HG03060 (cell line): ENCODE measurements around the gene IP6K1.
"Not testable (repeated sequence)": the region's sequence is repeated elsewhere in the genome, so short reads cannot be mapped to it uniquely, and the experiment has no call there.

ENCODE experiments used
- ATAC-seq: cut with Tn5 transposase; IDR thresholded peaks from one replicate; pipeline ENCODE4 v1.9.1; 2021; ENCODE audit warnings: low read depth, moderate number of reproducible peaks; ENCODE audit not compliant: unreplicated experiment

IP6K1 gene

DNA sequence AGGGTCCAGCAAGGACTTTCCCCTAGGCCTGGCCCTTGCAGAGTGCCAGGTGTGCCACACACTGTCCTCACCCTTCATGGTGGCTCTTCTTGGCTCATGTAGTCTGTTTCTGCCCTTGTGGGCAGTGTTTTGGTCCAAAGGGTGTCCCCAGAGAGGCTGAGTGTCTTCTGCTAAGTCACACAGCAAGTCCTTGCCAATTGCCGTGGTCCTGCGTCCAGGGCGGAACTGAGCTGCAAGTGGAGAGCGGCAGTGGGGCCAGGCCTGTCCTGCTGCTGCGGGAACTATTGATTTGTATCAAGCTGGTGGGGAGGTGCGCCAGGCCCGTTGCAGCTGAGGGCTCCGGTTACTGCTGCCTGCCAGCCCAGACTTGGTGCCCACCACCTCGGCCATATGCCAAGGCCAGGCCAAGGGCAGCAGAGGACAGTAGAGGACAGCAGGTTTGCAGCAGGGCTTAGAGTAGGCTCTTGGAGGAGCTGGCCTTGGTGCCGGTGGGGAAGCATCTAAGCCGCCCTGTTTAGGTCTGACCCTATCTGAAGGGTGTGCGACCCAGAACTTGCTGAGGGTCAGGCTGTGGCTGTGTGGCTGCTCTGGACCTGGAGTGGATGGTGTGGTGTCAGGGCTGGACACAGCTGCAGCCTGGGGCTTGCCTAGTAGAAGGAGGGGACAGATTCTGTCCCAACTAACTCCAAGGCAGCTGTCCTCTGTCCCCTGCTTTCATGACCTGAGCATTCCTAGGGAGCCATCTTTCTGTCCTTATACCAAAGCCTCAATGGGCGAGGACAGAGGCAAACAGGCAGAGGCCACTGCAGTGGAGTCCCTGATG, 71.4 kb downstream of the IP6K1 start:
- no peak for ATAC-seq

DNA sequence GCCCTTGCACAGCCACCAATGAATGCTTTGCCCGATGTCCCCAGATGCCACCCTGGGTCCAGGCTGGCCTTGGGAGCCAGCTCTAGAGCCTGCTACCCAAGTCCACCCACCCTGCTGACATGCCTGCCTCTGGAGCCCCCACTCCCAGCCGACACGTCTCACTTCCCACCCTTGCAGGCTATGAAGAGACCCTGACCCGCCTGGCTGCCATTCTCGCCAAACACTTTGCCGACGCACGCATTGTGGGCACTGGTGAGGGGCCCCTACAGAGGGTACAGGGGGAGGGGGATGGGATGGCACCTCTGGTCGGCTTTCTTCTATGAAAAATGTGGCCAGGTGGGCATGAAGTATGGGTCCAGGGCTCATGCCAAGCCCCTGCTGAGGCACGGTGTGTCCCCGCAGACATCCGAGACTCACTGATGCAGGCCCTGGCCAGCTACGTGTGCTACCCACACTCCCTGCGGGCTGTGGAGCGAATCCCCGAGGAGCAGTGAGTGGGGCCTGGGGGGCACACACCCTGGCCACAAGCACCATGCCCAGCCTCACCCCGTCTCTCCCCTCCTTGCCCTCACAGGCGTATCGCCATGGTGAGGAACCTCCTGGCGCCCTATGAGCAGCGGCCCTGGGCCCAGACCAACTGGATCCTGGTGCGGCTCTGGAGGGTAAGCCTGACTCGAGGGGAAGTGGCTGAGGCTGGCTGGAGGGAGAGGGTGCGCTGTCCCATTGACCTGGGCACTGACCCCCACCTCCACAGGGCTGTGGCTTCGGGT, 72.8 kb downstream of the IP6K1 start:
- no peak for ATAC-seq

DNA sequence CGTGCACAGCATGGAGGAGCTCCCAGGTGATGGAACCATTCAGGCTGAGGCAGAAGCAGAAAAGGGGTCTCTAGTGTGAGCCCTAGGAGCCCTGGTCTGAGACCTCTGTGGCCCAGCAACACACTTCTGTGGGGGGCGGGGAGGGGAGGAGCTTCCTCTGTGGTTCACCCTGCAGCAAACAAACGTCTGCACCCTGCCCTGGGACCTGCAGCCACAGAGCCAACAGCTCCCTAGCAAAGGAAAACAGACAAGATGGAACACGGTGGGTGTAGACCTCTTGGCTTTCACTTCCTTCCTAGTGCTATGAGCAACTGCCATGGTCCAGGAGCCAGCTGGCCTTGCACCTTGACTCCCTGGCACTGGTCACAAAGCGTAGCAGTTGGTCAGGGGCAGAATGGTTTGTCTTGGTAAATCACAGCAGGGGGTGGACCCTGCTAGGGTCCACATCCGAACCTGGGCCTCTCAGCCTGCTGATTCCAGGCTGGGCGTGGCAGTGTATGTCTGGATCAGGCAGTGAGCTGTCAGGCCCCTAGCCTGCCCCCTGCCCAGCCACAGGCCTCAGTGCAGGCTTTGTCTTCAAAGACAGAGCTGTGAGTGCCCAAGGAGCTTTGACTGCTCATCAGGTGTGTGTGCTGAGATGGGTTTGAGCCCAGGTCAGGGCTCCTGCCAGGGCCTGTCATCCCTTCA, 73.6 kb downstream of the IP6K1 start:
- no peak for ATAC-seq

DNA sequence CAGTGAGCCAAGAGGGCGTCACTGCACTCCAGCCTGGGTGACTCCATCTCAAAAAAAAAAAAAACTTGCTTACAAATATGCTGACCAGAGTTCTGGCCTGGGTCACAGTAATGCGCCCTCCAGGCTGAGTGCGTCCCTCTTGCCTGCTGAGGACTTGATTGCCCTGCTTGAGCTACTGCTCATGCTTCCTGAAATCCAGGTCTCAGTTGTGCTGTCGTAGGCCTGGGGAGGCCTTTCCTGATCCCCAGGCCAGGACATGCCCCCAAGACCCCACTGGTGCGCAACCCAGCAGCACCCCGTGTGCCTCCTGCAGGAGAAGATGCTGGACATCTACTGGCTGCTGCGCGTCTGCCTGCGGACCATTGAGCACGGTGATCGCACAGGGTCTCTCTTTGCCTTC, 74.2 kb downstream of the IP6K1 start:
- no peak for ATAC-seq

DNA sequence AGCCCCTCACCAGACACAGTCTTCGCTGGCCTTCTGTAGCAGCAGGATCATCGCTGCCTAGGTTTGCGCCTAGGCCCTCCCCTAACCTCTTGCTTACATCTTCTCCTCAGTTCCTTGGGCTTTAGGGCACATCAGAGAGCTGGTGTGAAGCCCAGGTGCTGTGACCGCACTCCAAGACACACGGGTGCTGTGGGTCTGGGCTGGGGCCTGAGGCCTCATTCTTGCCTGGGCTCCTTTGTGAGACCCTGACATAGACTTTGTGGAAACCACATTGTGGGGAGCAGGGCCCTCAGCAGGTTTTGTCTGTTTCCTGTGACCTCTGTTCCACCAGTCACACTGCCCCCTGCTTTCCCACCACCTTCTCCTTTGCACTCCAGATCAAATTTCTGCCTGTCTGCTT, 74.9 kb downstream of the IP6K1 start:
- no peak for ATAC-seq

DNA sequence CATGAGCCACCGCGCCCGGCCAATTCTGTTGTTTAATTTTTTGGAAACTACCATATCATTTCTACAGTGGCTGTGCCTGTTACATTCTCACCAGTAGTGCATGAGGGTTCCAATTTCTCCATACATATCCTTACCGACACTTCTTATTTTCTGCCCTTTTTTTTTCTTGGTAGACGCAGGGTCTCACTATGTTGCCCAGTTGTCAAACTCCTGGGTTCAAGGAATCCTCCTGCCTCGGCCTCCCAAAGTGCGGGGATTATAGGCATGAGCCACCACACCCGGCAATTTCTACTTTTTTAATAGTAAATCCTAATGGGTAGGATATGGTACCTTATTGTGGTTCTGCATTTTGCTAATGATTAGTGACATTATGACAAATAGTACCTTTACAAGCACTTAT, 76.5 kb downstream of the IP6K1 start:
- no peak for ATAC-seq

DNA sequence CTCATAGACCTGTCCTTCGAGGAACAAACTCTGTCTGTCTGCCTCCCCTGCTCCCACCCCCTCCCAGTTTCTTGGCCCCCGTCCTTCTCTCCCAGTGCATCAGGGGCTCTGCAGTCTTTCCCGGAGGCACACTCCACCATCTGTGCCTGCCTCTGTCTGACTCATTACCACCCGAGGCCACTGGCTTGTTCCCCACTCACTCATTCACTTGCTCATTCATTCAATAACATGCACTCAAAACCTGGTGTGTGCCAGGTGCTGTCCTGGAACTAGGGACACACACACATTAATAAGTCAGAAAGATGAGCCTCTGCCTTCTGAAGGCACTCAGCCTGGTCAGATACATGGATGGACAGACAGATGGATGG, 79.2 kb downstream of the IP6K1 start:
- no peak for ATAC-seq

DNA sequence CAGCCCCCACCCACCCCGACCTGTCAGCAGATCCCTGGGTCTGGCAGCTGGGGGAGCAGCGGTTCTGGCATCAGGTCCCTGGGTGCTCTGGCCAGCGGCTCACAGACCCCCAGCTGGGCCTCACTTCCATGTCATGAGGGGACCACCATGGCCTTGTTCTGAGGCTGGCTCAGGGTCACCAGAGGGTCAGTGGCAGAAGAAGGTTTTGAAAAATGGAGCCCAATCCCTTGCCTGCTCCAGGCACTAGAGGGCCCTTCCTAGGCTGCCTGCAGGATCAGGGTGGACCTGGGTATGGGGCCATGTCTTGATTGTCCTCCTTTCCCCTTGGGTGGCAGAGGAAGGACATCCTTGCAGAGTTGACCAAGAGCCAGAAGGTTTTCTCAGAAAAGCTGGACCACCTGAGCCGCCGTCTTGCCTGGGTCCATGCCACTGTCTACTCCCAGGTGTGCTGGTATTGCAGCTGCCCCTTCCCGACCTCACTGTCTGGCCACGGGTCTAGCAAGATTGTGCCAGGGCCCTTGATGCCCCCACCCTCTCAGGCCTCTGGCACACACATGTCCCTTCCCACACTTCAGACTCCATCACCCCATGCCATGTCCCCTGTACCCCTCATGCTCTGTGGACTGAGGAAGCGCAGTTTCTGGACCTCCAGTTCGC, 79.8 kb downstream of the IP6K1 start:
- no peak for ATAC-seq

DNA sequence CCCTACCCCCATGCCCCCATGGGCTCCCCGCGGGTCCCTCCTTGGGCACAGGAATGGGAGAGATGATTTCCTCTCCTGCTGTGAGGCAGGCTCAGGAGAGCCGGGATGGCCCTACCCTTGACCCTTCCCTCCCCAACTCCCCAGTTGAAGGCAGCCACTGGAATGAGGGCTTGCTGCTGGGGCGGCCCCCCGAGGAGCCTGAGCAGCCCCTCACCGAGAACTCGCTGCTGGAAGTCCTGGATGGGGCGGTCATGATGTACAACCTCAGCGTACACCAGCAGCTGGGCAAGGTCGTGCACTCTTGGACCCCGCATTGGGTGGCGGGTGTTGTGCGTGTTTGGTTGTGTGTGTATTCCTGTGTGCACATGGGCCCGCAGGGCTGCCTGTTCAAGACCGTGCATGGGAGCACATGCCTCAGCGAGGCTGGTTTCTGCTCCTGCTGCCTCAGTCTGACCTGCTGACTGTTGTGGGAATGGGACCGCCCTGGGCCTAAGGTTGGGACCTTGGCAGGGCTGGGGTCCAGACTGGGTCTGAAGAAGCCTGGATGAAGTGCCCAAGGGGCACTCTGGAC, 80.9 kb downstream of the IP6K1 start:
- no peak for ATAC-seq

DNA sequence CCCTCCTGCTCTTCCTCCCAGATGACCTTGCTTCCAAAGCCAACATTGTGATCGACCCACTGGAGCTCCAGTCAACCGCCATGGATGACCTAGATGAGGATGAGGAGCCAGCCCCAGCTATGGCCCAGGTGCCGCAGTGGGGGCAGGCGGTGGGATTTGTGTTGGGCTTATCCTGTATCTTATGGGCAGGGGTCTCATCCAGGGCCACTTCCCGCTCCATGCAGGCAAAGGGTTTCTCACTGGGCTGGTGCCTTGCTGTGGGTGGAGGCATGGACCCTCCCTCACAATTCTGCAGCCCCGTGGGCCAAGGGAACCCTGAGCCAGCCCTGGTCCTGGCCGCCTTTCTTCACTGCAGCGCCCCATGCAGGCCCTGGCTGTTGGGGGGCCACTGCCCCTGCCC, 81.7 kb downstream of the IP6K1 start:
- no peak for ATAC-seq

GRCh38 chr3:49703956-49704355, 82.4 kb downstream of the IP6K1 start:
- no peak for ATAC-seq

DNA sequence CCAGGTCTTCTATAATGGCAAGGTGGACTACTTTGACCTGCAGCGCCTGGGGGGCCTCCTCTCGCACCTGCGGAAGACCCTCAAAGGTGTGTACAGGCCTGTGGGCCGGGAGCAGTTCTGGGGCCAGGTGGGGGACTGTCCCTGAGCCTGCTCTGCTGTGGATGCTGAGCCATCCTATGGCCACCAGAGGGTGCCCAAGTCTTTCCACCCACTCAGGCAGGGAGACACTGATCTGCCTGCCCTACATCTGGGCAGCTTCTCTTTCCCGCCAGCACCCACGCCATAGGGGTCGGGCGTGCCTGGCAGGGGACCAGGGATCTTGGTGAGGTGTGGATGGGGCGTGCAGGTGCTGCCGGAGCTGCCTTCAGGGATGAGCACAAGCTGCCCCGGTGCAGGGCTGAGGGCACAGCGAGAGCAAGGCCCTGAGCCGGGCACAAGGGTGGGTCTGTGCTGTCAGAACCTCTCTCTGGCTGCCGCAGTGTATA, 82.9 kb downstream of the IP6K1 start:
- ATAC-seq: no peak

- ATAC-seq: no peak
Observed at GRCh38 chr3:49702672-49703071, 83.7 kb downstream of the IP6K1 start.

- no peak for ATAC-seq
Observed at GRCh38 chr3:49701388-49702077, 84.8 kb downstream of the IP6K1 start.

DNA sequence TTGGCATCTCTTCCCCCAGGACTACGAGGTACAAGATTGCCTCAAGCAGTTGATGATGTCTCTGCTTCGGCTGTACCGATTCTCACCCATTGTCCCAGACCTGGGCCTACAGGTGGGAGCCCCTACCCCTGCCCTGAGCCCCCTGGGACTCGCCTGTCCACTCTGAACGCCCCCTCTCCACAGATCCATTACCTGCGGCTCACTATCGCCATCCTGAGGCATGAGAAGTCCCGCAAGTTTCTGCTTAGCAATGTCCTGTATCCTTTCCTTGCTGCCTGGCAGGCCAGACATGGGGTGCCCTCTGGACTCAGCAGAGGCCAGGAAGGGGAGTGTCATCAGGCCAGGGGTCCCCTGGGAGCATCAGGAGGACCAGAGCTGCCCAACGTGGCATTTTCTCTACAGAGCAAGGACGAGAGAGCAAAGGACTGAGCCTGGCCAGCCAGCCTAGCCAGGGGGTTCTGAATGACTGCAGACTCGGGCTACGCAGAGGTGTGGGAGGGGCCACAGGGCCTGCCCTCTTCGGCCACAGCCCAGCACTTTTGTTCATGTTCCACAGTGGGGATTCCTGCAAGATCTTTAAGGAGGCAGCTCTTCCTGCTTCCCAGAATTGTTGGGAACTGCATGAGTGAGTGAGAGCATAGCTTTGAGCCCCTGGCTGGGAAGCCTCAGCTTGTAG, 85.8 kb downstream of the IP6K1 start:
- no peak for ATAC-seq

DNA sequence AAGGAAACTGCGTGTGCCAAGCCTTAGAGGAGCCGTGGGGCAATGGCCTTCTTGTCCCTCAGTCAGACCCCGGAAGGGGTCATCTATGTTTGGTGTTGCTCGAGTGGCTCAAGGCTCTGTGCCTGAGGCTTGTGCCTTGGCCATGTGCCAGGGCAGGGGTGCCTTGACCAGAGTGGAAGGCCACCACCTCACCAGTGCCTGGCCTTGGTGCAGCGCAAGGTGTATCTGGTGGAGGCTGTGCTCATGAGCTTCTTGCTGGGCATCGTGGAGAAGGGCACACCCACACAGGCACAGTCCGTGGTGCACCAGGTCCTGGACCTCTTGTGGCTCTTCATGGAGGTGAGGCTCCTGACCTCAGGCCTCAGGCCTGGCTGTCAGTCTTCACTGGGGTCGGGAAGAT, 86.3 kb downstream of the IP6K1 start:
- no peak for ATAC-seq

GRCh38 chr3:49699281-49699979, 86.9 kb downstream of the IP6K1 start:
- no peak for ATAC-seq

GRCh38 chr3:49695350-49696015, 90.9 kb downstream of the IP6K1 start:
- not testable (repeated sequence) for ATAC-seq
